HepG2 (cell line): Measurements from ENCODE around the gene SLC4A7. TPM values are rescaled to one million over a fixed set of nuclear protein-coding genes. Genes with fewer than 3 reads are reported as not detected.
A peak's percentile ranks its signal among the peaks of the same experiment; 100 is the strongest.

Source experiments
- ARID2 ChIP-seq: sonication (generic); formaldehyde crosslinking; IDR thresholded peaks from 2 replicates; pipeline ENCODE4 v1.8.1; 2022; ENCODE audit warnings: mild to moderate bottlenecking, missing genetic modification reagents, borderline replicate concordance
- ATF4 ChIP-seq, 2 experiments: fragments of 450-650 bp in 1 of 2; sonication (generic) in 1 of 2; formaldehyde crosslinking; IDR thresholded peaks; 2 replicates each; pipeline versions ENCODE4 v1.5.0 to v1.8.0; 2020 to 2022; ENCODE audit warnings: mild to moderate bottlenecking in 1 of 2, missing genetic modification reagents in 1 of 2
- E2F2 ChIP-seq: sonication (generic); formaldehyde crosslinking; IDR thresholded peaks from 2 replicates; pipeline ENCODE4 v1.4.0; 2020; ENCODE audit warnings: missing genetic modification reagents, borderline replicate concordance
- MXD1 ChIP-seq: sonication (generic); formaldehyde crosslinking; IDR thresholded peaks from 2 replicates; pipeline ENCODE4 v1.4.0; 2020; ENCODE audit warnings: mild to moderate bottlenecking, missing genetic modification reagents
- MXI1 ChIP-seq: IDR thresholded peaks from 3 replicates; pipeline ENCODE4 v1.6.1; 2012; ENCODE audit warnings: low read depth, low read length, inconsistent platforms, borderline replicate concordance
- NFE2L1 ChIP-seq: sonication (generic); formaldehyde crosslinking; IDR thresholded peaks from 2 replicates; pipeline ENCODE4 v1.4.0; 2020; ENCODE audit warnings: missing genetic modification reagents, mild to moderate bottlenecking, borderline replicate concordance
- ONECUT2 ChIP-seq: sonication (generic); formaldehyde crosslinking; IDR thresholded peaks from 2 replicates; pipeline ENCODE4 v1.4.0; 2020; ENCODE audit warnings: missing genetic modification reagents
- PAXIP1 ChIP-seq: sonication (generic); formaldehyde crosslinking; conservative IDR thresholded peaks from 2 replicates; pipeline ENCODE4 v1.4.0; 2020; ENCODE audit warnings: mild to moderate bottlenecking, missing genetic modification reagents, moderate library complexity
- SSRP1 ChIP-seq: IDR thresholded peaks from 2 replicates; pipeline ENCODE4 v1.6.1; 2016; ENCODE audit warnings: control low read depth
- UBTF ChIP-seq: sonication (generic); formaldehyde crosslinking; IDR thresholded peaks from 2 replicates; pipeline ENCODE4 v1.4.0; 2020; ENCODE audit warnings: mild to moderate bottlenecking, missing genetic modification reagents
- ZBTB44 ChIP-seq: sonication (generic); formaldehyde crosslinking; IDR thresholded peaks from 2 replicates; pipeline ENCODE4 v1.4.0; 2020; ENCODE audit warnings: missing genetic modification reagents
- ZNF512 ChIP-seq: sonication (generic); formaldehyde crosslinking; IDR thresholded peaks from 2 replicates; pipeline ENCODE4 v1.4.0; 2020; ENCODE audit warnings: mild to moderate bottlenecking, missing genetic modification reagents
- ZNF564 ChIP-seq: sonication (generic); formaldehyde crosslinking; IDR thresholded peaks from 2 replicates; pipeline ENCODE4 v1.8.1; 2023; ENCODE audit warnings: mild to moderate bottlenecking, missing genetic modification reagents
- ZNF672 ChIP-seq: sonication (generic); formaldehyde crosslinking; IDR thresholded peaks from 2 replicates; pipeline ENCODE4 v1.8.1; 2022; ENCODE audit warnings: missing genetic modification reagents
- ZNF747 ChIP-seq: sonication (generic); formaldehyde crosslinking; IDR thresholded peaks from 2 replicates; pipeline ENCODE4 v1.8.1; 2023; ENCODE audit warnings: missing genetic modification reagents, mild to moderate bottlenecking, borderline replicate concordance
- ZNF766 ChIP-seq: sonication (generic); formaldehyde crosslinking; IDR thresholded peaks from 2 replicates; pipeline ENCODE4 v1.5.0; 2020; ENCODE audit warnings: missing genetic modification reagents, borderline replicate concordance
- ZZZ3 ChIP-seq: sonication (generic); formaldehyde crosslinking; IDR thresholded peaks from 2 replicates; pipeline ENCODE4 v1.4.0; 2020; ENCODE audit warnings: missing genetic modification reagents, mild to moderate bottlenecking, borderline replicate concordance
- polyA plus RNA-seq, 8 experiments: library from polyadenylated mRNA; depleted of rRNA in 3 of 8; stranded (reverse) in 7 of 8; unstranded in 1 of 8; fragments of >200 nt; fragmentation: Illumina TruSeq in 4 of 8; extraction: Trizol in 4 of 8; gene quantifications; 2 replicates each; pipeline versions ENCODE4 v1.2.1 to v1.2.3, GENCODE V29; 2011 to 2016; ENCODE audit warnings: low read depth in 4 of 8, missing spikeins in 1 of 8, mixed read lengths in 1 of 8; ENCODE audit not compliant: insufficient read depth in 1 of 8
- total RNA-seq, 5 experiments: library from RNA; depleted of rRNA; stranded (reverse); fragments of >200 nt; fragmentation: Illumina TruSeq; extraction: Trizol; gene quantifications; 2 replicates each; pipeline ENCODE4 v1.2.3, GENCODE V29; 2016; ENCODE audit warnings: low read depth in 1 of 5

SLC4A7 gene
- total and polyA plus RNA-seq, 2 of the 13 experiments (the other 11 are each of a cell fraction or from before 2014, with no cell fraction given), result 16.4 to 43.8 TPM

GRCh38 chr3:27449530-27450150, 34.5 kb downstream of the SLC4A7 start (continued):
- TF ChIP-seq UBTF (no peak), ARID2 (no peak), SSRP1 (CRISPR knock-in tag) (no peak), NFE2L1 (CRISPR knock-in tag) (no peak), ATF4 (CRISPR knock-in tag; IDR thresholded peaks at IDR 0.05) (no peak), ZBTB44 (CRISPR knock-in tag) (no peak), ZNF747 (no peak), ZNF512 (CRISPR knock-in tag) (no peak), ONECUT2 (CRISPR knock-in tag) (peak; percentile 96), MXI1 (no peak), E2F2 (CRISPR knock-in tag) (no peak), ZNF766 (CRISPR knock-in tag) (no peak), ZNF672 (CRISPR knock-in tag) (no peak), ZNF564 (no peak), PAXIP1 (CRISPR knock-in tag) (peak; percentile 68), ZZZ3 (CRISPR knock-in tag) (no peak), MXD1 (CRISPR knock-in tag) (no peak)
